Measurements from ENCODE around the gene KRT15.
"Not testable (repeated sequence)": the region's sequence is repeated elsewhere in the genome, so short reads cannot be mapped to it uniquely, and the experiment has no call there.

Gene KRT15

DNA sequence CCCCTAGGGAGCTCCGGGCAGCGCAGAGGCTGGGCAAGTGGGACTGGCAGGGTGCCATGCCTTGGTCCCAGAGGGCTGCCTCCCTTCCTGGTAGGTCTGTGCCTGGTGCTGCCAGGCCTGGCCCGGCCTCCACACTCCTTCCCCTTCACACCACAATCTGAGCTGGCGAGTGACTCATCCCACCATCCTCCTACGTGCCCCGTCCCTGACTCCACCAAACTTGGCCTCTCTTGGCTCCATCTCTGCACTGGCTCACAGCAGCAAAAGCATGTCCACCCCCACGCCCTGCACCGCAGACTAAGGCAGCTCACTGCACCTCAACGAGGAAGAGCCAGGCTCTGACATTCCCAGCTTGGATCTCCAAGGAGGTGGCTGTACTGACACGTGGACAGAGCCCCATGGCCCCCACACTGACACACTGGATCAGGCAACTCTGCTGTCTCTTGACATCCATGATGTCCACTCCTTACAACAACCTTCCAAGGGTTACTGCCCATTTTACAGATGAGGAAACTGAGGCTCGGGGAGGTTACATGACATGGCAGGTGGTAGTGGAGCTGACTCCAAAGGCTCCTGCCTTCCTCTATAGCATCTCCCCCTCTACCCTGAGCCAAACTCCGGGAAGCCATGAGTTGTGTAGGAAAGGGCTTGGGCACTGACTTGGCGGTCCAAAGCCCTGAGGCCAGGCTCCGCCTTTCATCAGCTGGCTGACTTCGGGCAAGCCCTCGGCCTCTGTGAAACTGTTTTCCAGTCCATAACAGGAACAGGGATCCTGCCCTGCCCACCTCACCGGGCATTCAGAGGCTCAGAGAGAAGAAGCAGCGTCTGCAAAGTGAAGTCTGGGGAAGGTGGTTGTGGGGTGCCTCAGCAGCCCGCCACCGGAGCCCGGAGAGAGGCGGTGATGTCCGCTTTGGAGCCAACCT, 29.5 kb upstream of the KRT15 start:
- peaks cover 20% of the 10 kb centered on the region for H3K4me1 Mint-ChIP-seq
- no peak overlapping the region for H3K27ac Mint-ChIP-seq
- H3K36me3 Mint-ChIP-seq, result no peaks in the 10 kb centered on the region
- peaks cover 64% of the 10 kb centered on the region for H3K27me3 Mint-ChIP-seq
- ATAC-seq, result peak; percentile 65
- no peak overlapping the region for H3K4me3 Mint-ChIP-seq
- peaks cover 4% of the 10 kb centered on the region for H3K9me3 Mint-ChIP-seq

DNA sequence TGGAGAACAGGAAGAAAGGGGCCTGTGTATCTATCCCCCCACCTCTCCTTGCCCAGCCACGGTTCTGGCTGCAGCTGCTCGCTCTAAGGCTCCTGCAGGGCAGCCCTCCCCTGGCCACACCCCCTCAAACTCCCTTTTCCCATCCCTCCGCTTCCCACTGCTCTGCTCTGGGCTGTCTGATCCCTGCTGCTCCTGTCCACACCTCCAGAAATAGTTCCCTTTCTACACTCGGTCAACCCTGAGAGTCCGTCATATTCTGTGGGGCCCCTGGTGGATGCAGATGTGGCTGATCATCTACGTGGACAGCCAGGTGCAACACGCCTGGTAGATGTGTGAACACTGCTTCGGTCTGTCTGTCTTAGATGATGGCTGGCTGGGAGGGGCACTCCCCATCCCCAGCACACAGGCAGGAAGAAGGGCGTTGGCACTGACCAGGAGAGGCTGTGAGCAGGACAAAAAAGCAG, 28.7 kb upstream of the KRT15 start:
- no peak overlapping the region for H3K4me3 Mint-ChIP-seq
- no peaks in the 10 kb centered on the region for H3K36me3 Mint-ChIP-seq
- H3K4me1 Mint-ChIP-seq, result peaks cover 20% of the 10 kb centered on the region
- no peak overlapping the region for H3K27ac Mint-ChIP-seq
- ATAC-seq, result no peak
- peaks cover 57% of the 10 kb centered on the region for H3K27me3 Mint-ChIP-seq
- peaks cover 4% of the 10 kb centered on the region for H3K9me3 Mint-ChIP-seq

DNA sequence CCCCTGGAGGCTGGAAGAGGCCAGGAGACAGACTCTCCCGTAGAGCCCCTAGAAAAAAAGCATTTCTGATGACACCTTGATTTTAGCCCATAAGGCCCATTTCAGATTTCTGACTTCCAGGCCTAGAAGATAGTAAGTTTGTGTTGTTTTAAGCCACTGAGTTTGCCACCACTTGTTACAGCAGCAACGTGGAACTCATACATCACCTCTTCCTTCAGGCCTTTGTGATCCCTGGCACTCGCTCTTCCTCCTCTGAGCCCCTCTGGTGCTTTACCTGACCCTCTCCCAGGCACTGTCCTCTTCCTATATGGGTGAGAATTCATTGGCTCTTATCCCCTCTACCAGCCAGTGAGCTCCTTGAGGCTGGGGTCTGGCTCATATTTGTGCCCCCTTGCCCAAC, 28.1 kb upstream of the KRT15 start:
- Mint-ChIP-seq H3K36me3 (no peaks in the 10 kb centered on the region), H3K27ac (no peak overlapping the region), H3K4me3 (no peak overlapping the region), H3K4me1 (peaks cover 20% of the 10 kb centered on the region), H3K27me3 (peaks cover 51% of the 10 kb centered on the region), H3K9me3 (peaks cover 4% of the 10 kb centered on the region)
- no peak for ATAC-seq

DNA sequence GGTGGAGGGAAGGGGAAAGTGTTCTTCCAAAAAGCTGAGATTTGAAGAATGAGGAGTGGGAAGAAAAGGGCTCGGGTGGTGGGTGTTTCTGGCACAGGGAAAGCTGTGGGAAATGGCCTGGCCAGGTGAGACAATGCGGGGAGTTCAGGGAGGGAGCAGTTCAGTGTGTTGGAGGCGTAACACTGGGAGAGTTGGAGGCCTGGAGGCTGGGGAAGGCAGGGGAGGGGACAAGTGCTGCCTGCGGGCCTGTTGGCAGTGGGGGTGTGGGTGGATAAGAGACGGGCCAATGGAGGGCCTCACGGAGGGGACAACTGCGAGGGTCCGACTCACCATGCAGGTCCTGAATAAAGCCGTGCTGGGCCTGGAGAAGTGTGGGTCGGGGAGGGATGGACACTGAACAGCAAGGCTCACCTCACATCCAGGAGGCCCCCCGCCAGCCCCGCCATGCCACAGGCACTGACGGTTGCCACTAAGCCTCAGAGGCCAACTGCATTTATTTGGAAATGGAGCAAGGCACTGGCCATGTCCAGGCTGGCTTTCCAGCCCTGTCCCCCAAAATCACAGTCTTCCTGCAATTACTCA, 27.2 kb upstream of the KRT15 start:
- no peaks in the 10 kb centered on the region for H3K36me3 Mint-ChIP-seq
- no peak overlapping the region for H3K27ac Mint-ChIP-seq
- peaks cover 20% of the 10 kb centered on the region for H3K4me1 Mint-ChIP-seq
- H3K4me3 Mint-ChIP-seq, result no peak overlapping the region
- H3K27me3 Mint-ChIP-seq, result peaks cover 45% of the 10 kb centered on the region
- no peak for ATAC-seq
- peaks cover 4% of the 10 kb centered on the region for H3K9me3 Mint-ChIP-seq

DNA sequence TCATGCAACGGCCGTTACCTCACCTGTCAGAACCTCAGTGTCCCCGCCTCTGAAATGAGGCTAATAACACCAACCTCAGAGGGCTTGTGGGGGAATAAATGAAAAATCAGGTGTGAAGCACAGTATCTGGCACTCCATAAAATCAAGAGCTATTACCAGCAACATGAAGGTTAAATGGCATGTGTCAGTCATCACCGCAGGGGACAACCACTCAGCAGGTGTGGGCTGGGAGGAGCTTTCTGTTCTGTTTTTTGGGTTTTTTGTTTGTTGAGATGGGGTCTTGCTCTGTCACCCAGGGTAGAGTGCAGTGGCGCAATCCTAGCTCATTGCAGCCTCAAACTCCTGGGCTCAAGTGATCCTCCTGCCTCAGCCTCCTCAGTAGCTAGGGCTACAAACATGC, 26.2 kb upstream of the KRT15 start:
- Mint-ChIP-seq H3K9me3 (peaks cover 4% of the 10 kb centered on the region), H3K27me3 (peaks cover 45% of the 10 kb centered on the region), H3K27ac (no peak overlapping the region), H3K4me1 (peaks cover 20% of the 10 kb centered on the region), H3K4me3 (no peak overlapping the region), H3K36me3 (no peaks in the 10 kb centered on the region)
- ATAC-seq, result no peak

DNA sequence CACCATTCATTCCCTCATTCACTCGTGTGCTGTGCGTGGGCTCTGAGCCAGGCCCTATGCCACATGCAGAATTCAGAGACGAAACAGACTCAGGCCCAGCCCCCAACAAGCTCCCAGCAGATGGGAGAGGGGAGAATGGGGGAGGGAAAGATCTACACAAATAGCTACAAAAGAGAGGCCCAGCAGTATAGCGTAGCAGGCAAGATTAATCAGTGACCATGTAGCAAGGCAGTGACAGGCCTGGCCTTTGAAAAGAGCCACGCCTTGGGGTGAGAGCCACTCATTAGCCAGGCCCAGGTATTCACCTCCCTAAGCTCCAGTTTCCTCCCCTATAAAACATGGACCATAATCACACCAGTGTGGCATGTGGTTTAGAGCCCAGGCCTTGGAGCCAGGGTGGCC, 25.8 kb upstream of the KRT15 start:
- Mint-ChIP-seq H3K27ac (no peak overlapping the region), H3K9me3 (peaks cover 4% of the 10 kb centered on the region), H3K36me3 (no peaks in the 10 kb centered on the region), H3K27me3 (peaks cover 42% of the 10 kb centered on the region), H3K4me3 (no peak overlapping the region), H3K4me1 (peaks cover 20% of the 10 kb centered on the region)
- ATAC-seq, result no peak

DNA sequence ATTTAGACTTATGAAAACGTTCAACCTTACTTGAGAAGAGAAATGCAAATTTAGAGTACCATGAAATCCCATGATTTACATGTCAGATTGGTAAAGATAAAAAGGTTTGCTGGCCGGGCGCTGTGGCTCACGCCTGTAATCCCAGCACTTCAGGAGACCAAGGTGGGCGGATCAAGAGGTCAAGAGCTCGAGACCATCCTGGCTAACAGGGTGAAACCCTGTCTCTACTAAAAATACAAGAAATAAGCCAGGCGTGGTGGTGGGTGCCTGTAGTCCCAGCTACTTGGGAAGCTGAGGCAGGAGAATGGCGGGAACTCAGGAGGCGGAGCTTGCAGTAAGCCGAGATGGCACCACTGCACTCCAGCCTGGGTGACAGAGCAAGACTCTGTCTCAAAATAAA, 24.1 kb upstream of the KRT15 start:
- H3K36me3 Mint-ChIP-seq, H3K4me3 Mint-ChIP-seq, H3K4me1 Mint-ChIP-seq, ATAC-seq, H3K9me3 Mint-ChIP-seq, H3K27ac Mint-ChIP-seq: not testable (repeated sequence)
- H3K27me3 Mint-ChIP-seq, result peaks cover 35% of the 10 kb centered on the region

DNA sequence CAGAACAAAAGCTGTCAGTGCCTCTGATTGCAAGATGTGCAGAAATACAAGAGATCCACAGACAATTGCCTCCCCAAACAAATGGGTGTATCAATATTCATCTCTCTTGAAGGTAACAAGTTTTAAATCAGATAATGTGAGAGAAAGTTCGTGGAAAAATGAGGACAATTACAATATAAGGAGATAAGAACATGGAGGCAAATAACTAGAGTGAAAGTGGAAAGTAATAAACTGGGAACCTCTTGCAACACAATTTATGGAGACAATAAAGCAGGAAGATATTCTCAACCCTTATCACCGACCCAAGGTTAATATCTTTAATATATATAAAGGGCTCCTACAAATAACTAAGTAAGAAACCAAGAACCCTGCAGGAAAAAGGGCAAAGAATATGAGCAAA, 23.7 kb upstream of the KRT15 start:
- Mint-ChIP-seq H3K4me3 (no peak overlapping the region), H3K27ac (no peak overlapping the region), H3K9me3 (peaks cover 4% of the 10 kb centered on the region), H3K27me3 (peaks cover 35% of the 10 kb centered on the region), H3K36me3 (no peaks in the 10 kb centered on the region), H3K4me1 (no peaks in the 10 kb centered on the region)
- ATAC-seq, result no peak

DNA sequence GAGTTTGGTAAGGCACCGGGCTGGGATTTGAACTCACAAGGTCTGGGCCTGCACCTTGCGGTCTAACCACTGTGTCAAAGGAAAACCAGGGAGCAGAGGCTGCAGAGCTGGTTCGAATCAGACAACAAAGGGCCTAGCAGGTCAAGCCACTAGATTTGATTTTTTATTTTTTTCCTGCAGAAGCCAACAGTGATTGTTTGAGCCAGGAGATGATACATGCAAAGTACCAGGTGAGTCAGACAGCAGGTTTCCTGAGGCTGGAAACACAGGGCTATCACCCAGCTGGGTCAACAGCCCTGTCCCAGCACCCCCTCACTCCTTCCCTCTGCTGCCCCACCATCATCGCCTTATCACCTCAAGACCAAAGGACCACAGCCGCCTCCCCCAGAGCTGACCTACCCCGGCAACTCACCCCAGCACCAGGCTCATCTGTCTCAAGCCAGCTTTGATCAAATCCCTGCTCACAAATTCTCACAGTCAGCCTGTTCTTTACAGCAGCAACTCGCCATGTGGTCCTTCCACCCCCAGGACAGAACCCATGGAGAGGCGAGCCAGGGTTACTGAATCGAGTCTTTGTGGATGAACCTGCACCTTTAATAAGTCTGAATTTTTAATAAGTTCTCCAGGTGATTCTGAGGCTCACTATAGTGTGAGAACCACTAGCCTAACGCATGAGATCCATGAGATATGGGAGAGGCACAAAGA, 22.4 kb upstream of the KRT15 start:
- peaks cover 31% of the 10 kb centered on the region for H3K27me3 Mint-ChIP-seq
- no peak overlapping the region for H3K27ac Mint-ChIP-seq
- H3K4me3 Mint-ChIP-seq, result no peak overlapping the region
- no peaks in the 10 kb centered on the region for H3K4me1 Mint-ChIP-seq
- H3K9me3 Mint-ChIP-seq, result no peaks in the 10 kb centered on the region
- H3K36me3 Mint-ChIP-seq, result no peaks in the 10 kb centered on the region
- ATAC-seq, result no peak

DNA sequence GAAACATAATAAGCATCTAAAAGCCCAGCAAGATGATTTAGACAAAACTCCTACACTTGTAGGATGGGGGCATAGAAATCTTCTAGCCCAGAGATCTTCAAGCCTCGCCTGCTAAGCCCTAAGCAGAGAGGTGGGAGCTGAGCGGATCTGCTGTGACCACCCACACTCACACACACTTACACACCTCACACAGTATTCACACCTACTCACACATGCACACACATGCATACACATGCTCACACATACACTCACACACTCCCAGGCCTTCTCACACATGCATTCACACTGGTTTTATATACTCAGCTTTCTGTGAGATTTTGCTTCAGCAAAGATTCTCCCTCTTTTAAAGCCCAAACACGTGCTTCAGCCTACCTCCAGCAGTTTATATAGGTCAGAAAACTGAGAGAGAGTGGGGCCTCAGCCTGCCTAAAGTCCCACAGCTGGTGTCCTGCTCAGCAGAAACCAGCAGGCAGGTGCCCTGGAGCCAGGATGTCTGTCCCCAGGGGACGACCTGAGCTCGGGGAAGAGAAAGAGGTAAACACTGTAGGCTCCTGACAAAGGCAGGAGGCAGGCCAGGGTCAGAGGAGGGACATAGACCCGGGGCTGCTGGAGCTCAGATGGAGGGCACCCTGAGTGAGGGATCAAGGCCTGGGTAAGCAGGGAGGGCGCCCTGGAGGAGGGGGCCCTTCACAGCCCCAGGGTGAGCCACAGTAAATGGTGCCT, 21.4 kb upstream of the KRT15 start:
- ATAC-seq, result no peak
- Mint-ChIP-seq H3K27me3 (peaks cover 31% of the 10 kb centered on the region), H3K4me1 (no peaks in the 10 kb centered on the region), H3K4me3 (no peak overlapping the region), H3K9me3 (no peaks in the 10 kb centered on the region), H3K36me3 (no peaks in the 10 kb centered on the region), H3K27ac (no peak overlapping the region)

DNA sequence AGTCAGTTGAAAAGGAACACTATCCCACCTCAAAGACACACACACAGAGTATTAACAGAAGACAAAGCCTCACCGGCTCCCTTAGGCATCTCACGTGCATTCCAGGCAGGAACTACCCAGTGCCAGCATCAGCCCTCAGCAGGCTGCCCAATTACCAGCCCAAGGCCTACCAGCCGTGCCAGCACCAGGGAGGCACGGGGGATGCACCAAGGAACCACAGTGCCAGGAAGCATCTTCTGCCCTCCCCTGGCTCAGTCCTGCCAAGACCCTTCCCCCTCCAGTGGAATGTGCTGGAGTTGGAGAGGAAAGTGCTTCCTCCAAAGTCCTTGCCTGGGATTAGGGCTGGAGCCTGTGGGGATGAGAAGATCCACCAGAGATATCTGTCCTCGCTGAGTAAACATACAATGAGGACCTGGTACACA, 20.4 kb upstream of the KRT15 start:
- no peak overlapping the region for H3K4me3 Mint-ChIP-seq
- H3K4me1 Mint-ChIP-seq, result no peaks in the 10 kb centered on the region
- H3K36me3 Mint-ChIP-seq, result no peaks in the 10 kb centered on the region
- peaks cover 37% of the 10 kb centered on the region for H3K27me3 Mint-ChIP-seq
- H3K9me3 Mint-ChIP-seq, result no peaks in the 10 kb centered on the region
- ATAC-seq, result no peak
- no peak overlapping the region for H3K27ac Mint-ChIP-seq

DNA sequence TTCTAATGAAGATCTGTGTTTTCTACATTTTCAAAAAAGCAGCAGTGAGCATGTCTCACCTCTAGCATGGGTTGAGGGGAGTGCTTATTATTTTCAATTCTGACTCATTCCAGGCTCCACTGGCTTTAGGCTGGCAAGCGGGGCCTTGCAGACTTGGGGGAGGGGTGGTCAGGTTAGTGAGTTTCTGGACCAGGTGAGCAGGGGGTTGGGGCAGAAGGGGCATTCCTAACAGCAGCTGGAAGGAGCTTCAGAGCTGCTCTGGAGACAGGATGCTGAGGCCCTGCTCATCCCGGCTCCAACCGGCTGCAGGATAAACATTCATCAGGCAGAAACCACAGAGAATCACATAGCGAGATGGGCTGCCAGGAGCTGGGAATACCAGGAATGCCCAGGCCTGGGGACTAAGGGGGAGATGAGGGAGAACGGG, 19.9 kb upstream of the KRT15 start:
- Mint-ChIP-seq H3K9me3 (no peaks in the 10 kb centered on the region), H3K27ac (no peak overlapping the region), H3K36me3 (no peaks in the 10 kb centered on the region), H3K4me3 (no peak overlapping the region), H3K4me1 (no peaks in the 10 kb centered on the region), H3K27me3 (peaks cover 42% of the 10 kb centered on the region)
- ATAC-seq, result no peak

DNA sequence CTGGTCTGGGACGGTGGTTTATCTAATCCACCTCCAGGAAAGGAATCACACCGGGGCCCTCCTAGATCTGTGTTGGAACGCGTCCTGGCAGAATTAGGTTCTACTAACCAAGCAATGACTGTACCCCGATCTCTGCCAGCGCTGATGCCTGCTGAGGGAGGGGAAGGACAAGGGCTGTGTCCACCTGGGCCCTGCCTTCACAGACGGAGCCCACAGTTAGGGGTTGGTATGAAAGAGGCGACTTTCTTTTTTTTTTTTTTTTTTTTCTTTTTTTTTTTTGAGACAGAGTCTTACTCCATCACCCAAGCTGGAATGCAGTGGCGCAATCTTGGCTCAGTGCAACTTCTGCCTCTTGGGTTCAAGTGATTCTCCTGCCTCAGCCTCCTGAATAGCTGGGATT, 19.3 kb upstream of the KRT15 start:
- Mint-ChIP-seq H3K9me3 (no peaks in the 10 kb centered on the region), H3K36me3 (no peaks in the 10 kb centered on the region), H3K4me3 (no peak overlapping the region), H3K27me3 (peaks cover 48% of the 10 kb centered on the region), H3K27ac (no peak overlapping the region), H3K4me1 (no peaks in the 10 kb centered on the region)
- no peak for ATAC-seq

DNA sequence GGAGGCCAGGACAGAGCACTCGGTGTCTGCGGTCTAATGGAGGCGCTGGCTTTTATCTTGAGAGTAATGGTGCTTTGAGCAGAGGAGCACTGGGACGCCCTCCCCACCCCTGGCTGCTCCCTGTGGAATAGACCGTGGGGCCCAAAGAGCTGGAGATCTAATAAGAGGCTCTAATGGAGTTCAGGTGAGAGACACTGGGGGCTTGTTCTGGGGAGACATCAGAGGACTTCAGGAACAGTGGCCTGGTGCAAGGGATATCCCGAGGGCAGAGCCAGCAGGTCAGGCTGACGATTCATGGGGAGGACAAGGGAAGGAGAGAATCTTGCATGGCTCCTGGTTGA, 18.9 kb upstream of the KRT15 start:
- Mint-ChIP-seq H3K4me1 (no peaks in the 10 kb centered on the region), H3K9me3 (no peaks in the 10 kb centered on the region), H3K36me3 (no peaks in the 10 kb centered on the region), H3K4me3 (no peak overlapping the region), H3K27ac (no peak overlapping the region), H3K27me3 (peaks cover 52% of the 10 kb centered on the region)
- ATAC-seq, result no peak
